ENCODE data around the gene GPR15.

DNA sequence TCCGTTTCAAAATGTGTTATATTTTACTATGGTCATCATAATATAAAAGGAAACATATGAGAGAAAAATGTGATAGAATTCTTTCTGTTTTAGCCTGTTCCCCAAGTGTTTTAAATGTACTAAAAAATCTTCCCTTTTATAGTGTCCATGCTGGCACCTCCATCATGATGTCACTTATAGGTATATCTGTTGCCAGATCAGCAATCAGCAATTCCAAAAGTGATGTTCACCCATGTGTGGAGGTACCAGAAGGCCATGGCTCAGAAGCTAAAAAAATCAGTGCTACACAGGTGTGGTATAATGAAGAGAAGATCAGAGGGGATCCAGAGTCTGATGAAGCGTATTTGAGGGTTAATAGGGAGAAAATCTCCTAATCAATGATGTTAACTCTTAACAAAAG, 1.1 kb upstream of the GPR15 start:
- TF ChIP-seq, protein P1, sequence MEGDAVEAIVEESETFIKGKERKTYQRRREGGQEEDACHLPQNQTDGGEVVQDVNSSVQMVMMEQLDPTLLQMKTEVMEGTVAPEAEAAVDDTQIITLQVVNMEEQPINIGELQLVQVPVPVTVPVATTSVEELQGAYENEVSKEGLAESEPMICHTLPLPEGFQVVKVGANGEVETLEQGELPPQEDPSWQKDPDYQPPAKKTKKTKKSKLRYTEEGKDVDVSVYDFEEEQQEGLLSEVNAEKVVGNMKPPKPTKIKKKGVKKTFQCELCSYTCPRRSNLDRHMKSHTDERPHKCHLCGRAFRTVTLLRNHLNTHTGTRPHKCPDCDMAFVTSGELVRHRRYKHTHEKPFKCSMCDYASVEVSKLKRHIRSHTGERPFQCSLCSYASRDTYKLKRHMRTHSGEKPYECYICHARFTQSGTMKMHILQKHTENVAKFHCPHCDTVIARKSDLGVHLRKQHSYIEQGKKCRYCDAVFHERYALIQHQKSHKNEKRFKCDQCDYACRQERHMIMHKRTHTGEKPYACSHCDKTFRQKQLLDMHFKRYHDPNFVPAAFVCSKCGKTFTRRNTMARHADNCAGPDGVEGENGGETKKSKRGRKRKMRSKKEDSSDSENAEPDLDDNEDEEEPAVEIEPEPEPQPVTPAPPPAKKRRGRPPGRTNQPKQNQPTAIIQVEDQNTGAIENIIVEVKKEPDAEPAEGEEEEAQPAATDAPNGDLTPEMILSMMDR (IDR thresholded peaks at IDR 0.05; ENCODE audit: extremely low read depth in 1 of 2, insufficient read depth in 1 of 2, low read depth in 1 of 2, low read length in 2 of 2) = no peak
- no peak for TF ChIP-seq GATA2 (IDR thresholded peaks at IDR 0.05; ENCODE audit: insufficient read depth, insufficient read length, low read depth, low read length)
- TF ChIP-seq POLR2A (IDR thresholded peaks at IDR 0.05; ENCODE audit: low read depth, low read length) = no peak
- no peak for TF ChIP-seq FOS (IDR thresholded peaks at IDR 0.05; ENCODE audit: borderline replicate concordance, insufficient read depth, low read length)
- no peak for TF ChIP-seq EZH2 (IDR thresholded peaks at IDR 0.05; ENCODE audit: borderline replicate concordance, low read depth, low read length, severe bottlenecking)
- no peak for TF ChIP-seq MYC (IDR thresholded peaks at IDR 0.05; ENCODE audit: low read depth, low read length)
- TF ChIP-seq JUN (IDR thresholded peaks at IDR 0.05; ENCODE audit: borderline replicate concordance, insufficient read depth, insufficient read length, low read depth) = no peak
